Uterus (tissue), 2 donors: Measurements from ENCODE around the gene MRPL44.

Source experiments
- POLR2A ChIP-seq, 2 donors: fragments of 450-650 bp; IDR thresholded peaks; one replicate each; pipeline ENCODE4 v1.6.1; 2016; ENCODE audit warnings: antibody characterized with exemption in 2 of 2, mild to moderate bottlenecking in 1 of 2, moderate library complexity in 1 of 2
- TF ChIP-seq, protein P1 (sequence below), 4 experiments: fragments of 200-600 bp in 2 of 4; fragments of 450-650 bp in 2 of 4; sonication (generic) in 2 of 4; IDR thresholded peaks; one replicate each; pipeline ENCODE4 v1.5.1; 2016 to 2019; ENCODE audit warnings: antibody characterized with exemption in 4 of 4, mild to moderate bottlenecking in 2 of 4, moderate library complexity in 1 of 4

DNA sequence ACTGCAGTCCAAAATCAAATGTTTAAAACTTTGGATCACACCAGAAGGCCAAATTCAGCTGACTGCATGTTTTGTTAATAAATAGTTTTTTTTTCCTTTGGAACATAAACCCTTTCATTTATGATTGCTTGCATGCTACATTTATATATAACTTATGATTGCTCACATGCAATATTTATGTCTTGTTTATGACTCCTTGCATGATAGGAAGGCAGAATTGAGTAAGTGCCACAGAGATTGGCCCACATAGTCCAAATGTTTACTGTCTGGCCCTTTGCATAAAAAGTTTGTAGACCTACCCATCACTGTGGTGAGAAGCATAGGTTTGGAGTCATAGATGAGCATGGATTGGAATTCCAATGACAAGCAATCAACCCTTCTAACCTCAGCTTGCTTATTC lies 42.9 kb upstream of the MRPL44 start:
- TF ChIP-seq, protein P1, sequence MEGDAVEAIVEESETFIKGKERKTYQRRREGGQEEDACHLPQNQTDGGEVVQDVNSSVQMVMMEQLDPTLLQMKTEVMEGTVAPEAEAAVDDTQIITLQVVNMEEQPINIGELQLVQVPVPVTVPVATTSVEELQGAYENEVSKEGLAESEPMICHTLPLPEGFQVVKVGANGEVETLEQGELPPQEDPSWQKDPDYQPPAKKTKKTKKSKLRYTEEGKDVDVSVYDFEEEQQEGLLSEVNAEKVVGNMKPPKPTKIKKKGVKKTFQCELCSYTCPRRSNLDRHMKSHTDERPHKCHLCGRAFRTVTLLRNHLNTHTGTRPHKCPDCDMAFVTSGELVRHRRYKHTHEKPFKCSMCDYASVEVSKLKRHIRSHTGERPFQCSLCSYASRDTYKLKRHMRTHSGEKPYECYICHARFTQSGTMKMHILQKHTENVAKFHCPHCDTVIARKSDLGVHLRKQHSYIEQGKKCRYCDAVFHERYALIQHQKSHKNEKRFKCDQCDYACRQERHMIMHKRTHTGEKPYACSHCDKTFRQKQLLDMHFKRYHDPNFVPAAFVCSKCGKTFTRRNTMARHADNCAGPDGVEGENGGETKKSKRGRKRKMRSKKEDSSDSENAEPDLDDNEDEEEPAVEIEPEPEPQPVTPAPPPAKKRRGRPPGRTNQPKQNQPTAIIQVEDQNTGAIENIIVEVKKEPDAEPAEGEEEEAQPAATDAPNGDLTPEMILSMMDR (IDR thresholded peaks at IDR 0.05) = no peak
- no peak for TF ChIP-seq POLR2A (IDR thresholded peaks at IDR 0.05)
